NOMO-1 treated with dmso at 0.1 percent for 144 hours (cell line): ENCODE results near the gene SPEN.

Experiments used
- DNase-seq: peaks from one replicate; lab custom pipeline; 2025; ENCODE audit not compliant: unreplicated experiment; lab: John Stamatoyannopoulos, UW

The SPEN gene

GRCh38 chr1:15933684-15934083 is 86.2 kb downstream of the SPEN start:
- DNase-seq: no peak

DNA sequence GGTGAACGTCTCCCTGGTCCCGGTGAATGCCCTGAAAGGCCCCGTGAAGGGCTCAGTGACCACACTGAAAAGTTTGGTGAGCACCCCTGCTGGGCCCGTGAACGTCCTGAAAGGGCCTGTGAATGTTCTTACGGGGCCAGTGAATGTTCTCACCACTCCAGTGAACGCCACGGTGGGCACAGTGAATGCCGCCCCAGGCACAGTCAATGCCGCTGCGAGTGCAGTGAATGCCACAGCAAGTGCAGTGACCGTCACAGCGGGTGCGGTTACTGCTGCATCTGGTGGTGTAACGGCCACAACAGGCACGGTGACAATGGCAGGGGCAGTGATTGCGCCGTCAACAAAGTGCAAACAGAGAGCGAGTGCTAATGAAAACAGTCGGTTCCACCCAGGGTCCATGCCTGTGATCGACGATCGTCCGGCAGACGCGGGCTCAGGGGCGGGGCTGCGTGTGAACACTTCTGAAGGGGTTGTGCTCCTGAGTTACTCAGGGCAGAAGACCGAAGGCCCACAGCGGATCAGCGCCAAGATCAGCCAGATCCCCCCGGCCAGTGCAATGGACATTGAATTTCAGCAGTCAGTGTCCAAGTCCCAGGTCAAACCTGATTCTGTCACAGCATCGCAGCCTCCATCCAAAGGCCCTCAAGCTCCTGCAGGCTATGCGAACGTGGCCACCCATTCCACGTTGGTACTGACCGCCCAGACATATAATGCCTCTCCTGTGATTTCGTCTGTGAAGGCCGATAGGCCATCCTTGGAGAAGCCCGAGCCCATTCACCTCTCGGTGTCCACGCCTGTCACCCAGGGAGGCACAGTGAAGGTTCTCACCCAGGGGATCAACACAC is 86.9 kb downstream of the SPEN start:
- DNase-seq: no peak

GRCh38 chr1:15935056-15935950 is 87.8 kb downstream of the SPEN start:
- DNase-seq: no peak

DNA sequence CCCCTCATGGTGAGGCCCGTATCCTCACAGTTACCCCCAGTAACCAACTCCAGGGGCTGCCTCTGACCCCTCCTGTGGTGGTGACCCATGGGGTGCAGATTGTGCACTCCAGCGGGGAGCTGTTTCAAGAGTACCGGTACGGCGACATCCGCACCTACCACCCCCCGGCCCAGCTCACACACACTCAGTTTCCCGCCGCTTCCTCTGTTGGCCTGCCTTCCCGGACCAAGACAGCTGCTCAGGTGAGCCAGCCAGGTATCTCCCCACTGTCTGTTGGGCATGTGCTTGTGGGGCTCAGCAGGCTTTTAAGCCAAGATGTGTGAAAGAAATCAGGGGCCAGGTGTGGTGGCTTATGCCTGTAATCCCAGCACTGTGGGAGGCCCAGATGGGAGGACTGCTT is 88.5 kb downstream of the SPEN start:
- no peak for DNase-seq

DNA sequence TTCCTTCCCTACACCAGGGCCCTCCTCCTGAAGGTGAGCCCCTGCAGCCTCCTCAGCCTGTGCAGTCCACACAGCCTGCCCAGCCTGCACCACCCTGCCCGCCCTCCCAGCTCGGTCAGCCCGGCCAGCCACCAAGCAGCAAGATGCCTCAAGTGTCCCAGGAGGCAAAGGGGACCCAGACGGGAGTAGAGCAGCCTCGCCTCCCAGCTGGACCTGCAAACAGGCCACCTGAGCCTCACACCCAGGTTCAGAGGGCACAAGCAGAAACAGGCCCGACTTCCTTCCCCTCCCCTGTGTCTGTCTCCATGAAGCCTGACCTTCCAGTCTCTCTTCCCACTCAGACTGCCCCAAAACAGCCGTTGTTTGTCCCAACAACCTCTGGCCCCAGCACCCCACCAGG is 89.6 kb downstream of the SPEN start:
- no peak for DNase-seq

GRCh38 chr1:15937706-15938168 is 90.2 kb downstream of the SPEN start:
- no peak for DNase-seq

- no peak for DNase-seq
These were observed 91.2 kb downstream of the SPEN start for GRCh38 chr1:15938628-15939161.

GRCh38 chr1:15939181-15940109 is 91.9 kb downstream of the SPEN start:
- DNase-seq: no peak

DNA sequence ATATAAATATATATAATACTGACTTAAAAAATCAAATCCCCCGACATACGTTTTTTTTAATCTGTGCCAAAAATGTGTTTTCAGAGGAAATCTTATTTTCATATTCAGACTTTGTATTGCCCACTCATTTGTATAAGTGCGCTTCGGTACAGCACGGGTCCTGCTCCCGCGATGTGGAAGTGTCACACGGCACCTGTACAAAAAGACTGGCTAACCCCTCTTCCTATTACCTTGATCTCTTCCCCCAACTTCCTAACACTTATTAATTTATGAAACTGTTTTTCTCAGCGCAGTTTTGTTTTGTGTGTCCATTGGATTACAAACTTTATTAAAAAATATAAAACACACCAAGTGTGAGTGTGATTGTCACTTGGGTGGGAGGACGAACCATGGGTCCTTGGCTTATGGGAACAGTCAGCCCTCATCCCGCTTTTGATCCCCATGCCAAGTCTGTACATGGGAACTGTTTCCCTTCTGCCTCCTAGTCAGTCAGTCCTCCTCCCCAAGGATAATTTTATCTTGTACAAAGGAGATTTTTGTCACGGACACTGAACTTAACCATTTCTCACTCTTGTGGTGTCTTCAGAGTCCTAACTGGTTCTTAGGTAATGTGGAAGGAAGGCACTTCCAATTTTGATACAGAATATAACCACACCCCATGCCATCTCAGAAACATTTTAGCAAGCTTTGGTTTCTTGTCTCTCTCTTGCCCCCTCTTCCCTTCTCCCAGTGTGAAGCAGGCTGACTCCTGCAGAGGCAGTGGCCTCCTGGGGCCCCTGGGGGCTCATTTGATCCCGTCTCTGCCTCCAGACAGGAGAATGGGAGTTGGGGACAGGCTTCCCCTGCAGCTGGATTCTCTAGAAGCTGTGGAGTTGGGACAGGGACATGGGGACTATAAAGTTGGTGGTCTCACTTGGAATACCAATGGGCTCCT is 92.9 kb downstream of the SPEN start:
- no peak for DNase-seq

- no peak for DNase-seq
These were observed 93.7 kb downstream of the SPEN start for GRCh38 chr1:15941044-15941840.

GRCh38 chr1:15941899-15942660 is 94.6 kb downstream of the SPEN start:
- no peak for DNase-seq

DNA sequence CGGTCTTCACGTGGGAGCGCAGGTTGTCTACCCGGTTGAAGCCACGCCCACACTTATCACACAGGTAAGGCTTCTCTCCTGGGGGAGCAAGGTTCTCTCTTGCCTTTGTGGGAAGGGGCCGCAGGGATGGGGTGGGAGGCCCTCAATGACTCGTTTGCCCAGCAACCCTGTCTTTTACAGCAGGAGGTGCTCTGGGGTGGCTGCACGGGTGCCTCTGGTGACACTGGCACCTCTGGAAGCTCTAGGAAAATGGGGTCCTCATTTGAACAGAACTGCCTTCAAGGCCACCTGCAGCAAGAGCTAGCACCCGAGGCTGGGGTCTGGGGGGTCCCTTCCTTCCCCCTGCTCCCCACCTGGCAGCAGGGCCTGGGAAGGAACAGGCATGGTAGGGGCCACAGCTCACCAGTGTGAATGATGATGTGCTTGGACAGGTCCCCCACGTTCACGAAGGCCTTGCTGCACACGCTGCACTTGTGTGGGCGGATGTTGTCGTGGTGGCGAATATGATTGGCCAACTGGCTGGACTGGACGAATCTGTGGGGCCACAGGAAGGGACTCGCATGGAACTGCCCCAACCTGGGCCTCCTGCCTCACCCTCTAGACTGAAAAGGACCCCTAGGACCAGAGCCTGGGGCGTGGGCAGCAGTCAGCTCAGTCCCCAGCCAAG is 95.3 kb downstream of the SPEN start:
- no peak for DNase-seq

GRCh38 chr1:15943328-15943991 is 96.0 kb downstream of the SPEN start:
- DNase-seq: no peak

DNA sequence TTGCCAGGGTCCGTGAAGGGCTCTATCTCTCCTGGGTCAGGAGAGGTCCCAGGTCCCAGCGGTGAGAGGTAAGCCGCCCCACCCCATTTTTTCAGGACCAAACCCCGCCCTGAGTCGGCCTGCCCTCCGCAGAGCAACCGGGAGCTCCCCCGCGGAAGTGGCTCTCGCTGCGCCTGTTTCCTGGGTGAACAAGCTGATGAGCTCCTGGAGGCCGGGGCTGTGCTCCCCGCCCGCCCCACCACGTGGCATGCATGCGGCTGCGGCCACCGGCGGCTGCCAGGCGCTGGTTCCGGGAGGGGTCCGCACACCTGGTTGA is 96.4 kb downstream of the SPEN start:
- no peak for DNase-seq

- DNase-seq: no peak
These were observed 97.0 kb downstream of the SPEN start for GRCh38 chr1:15944308-15945010.

- DNase-seq: no peak
These were observed 97.7 kb downstream of the SPEN start for GRCh38 chr1:15945011-15945831.
